UCSD-AML1 (cell line): ENCODE data around the gene SNRPB.
A peak's percentile ranks its signal among the peaks of the same experiment; 100 is the strongest.
"Not testable (repeated sequence)": the region's sequence is repeated elsewhere in the genome, so short reads cannot be mapped to it uniquely, and the experiment has no call there.

Source experiments
- DNase-seq: peaks from one replicate; lab custom pipeline; 2025; ENCODE audit not compliant: unreplicated experiment; lab: John Stamatoyannopoulos, UW

Gene SNRPB

DNA sequence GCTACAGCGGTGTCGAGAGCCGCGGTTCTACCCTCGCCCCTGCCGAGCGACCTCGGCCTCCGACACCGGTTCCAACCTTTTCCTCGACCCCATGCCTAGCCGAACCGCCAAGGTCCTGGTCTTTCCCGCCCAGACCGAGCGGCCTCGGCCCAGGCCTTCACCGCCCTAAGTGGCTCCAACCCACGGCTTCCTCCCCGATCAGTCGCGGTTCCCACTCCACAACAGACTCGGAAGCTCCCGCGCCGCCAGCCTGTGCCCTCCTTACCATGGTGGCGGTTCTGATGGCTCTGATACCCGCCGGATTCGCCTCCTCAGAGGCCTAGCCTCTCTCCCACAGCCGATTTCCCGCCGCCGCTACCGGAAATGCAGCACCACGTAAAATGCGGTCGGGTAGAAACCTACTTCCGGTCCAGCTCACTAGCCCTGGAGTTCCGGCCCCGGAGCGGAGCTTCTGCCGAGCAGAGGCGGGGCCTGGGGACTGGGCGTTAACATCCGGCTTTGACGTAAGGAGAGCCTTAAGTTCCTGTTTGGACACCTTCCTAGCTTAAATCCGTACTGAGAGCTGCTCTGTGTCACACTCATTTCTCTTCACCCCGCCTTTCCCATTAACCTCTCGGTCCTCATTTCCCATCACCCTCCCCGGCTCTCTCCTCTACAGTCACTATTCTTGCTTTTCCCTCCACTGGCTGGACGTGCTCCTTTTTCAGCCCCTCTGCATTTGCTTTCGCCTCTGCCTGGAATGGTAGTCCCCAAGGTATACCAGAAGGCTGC, at the start of gene SNRPB:
TSS of gene SNRPB (minus strand) at position 367 of the 771 bp plus-strand sequence. CDS start at position 268, 99 bp downstream.
- peak; percentile 98 for DNase-seq

DNA sequence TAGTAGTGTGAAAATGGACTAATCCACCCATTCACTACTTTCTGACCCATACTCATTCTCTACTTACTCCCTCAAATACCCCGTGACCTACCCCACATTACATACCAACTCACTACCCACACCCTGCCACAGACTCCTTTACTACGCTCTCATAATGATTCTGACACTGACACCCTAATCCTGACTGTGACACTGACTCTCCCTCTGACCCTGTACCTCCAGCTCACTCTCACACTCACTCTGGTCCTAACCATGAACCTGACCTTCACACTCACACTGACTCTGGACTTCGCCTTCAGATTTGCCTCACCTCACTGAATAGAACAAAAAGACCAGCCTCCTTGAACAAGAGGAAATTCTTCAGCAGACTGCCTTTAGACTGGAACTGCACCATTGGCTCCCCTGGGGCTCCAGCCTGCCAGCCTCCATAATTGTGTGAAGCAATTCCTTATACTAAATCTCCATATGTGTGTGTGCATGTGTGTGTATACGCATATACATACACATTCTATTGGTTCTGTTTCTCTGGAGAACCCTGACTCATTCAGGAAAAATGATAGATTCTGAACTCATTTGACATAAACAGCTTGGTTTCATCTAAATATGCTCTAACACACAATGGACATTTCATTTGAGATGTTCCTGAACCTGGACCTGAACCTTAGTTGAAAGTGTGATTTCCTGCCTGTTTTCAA, 48.7 kb upstream of the SNRPB start:
- no peak for DNase-seq

DNA sequence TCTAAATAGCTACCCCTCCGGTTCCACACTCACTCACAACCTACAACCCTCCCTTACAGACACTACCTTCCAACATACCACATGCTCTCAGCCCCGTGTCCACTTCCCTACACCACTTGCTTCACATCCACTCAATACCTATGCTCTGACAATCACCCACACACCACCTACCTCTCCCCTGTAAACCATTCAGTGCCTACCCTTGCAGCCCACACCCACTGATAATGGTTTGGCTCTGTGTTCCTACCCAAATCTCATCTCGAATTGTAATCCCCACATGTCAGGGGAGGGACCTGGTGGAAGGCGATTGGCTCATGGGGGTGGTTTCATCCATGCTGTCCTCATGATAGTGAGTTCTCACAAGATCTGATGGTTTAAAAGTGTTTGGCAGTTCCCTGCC, 48.0 kb upstream of the SNRPB start:
- DNase-seq, result no peak

DNA sequence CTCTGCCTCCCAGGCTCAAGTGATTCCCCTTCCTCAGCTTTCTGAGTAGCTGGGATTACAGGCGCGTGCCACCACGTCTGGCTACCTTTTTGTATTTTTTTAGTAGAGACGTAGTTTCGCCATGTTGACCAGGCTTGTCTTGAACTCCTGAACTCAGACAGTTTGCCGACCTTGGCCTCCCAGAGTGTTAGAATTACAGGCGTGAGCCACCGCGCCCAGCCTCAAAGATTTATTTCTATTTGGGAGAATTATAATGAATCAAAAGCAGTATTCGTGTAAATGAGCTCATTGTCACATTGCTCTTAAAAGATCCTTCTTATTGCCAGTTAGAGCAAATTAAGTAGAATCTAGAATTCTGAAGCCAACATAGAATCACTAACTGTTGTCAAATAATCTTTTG, 47.5 kb upstream of the SNRPB start:
- DNase-seq, result no peak

DNA sequence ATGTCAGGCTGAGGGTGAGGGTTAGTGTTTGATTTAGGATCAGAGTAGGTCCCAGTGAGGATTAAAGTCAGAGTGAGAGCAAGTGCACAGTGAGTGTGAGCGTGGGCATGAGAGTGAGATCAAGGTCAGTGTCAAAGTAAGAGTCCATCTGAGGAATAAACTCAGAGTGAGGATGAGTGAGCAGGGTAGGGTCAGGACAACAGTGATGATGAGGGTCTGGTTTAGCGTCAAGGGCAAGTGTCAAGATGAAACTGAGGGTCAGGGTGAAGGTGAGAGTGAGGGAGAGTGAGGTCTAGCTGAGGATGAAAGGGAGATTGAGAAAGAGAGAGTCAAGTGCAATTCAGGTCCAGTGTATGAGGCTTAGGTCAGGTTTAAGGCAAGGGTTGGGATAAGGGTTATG, 45.8 kb upstream of the SNRPB start:
- no peak for DNase-seq

DNA sequence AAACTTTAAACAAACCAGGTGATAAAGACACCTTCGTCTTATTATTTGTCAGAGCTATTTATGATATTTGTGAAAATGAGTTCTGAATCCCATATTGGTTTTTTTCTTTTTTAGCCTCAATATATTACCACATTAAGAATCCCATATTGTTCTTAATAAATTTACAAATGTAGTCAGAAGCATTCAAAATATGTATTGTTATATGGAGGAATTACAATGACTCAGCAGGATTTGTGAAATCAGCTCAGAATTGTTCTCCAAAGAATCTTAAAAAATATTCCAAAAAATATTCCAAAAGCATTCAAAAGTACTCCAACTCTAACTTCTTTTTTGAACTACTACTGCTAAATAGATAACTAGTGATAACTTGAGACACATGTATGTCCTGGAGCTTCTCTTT, 44.6 kb upstream of the SNRPB start:
- no peak for DNase-seq

DNA sequence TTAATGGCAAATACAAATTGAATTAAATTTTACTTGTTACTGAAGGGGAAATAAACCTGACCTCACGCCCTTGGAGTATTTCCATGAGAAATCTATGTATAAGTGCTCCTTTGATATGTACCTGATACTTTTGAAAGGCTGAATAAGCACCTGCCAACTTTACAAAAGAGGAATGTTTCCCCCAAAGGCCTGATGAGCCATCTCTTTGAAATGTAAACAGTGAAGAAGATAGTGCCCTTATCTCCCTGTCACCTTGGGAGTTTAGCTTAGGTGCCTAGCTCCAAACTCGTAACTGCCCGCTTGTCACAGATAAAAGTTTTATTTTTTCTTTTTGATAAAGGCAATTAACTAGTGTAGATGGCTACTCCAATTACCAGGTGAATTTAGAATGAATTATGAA, 39.2 kb upstream of the SNRPB start:
- DNase-seq, result no peak

DNA sequence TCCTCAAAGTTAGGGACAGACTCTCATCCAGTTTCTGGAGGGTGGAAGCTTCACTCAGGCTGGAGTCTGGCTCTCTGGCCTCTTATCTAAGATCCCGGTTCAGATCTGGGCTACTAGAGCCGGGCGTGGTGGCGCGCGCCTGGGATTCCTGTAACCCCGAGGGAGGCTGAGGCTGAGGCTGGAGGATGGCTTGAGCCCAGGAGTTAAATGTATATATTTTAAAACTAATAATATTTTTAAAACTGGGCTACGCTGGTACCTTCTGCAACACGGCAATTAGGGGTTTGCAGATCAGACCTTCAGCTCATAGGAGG, 38.8 kb upstream of the SNRPB start:
- no peak for DNase-seq

DNA sequence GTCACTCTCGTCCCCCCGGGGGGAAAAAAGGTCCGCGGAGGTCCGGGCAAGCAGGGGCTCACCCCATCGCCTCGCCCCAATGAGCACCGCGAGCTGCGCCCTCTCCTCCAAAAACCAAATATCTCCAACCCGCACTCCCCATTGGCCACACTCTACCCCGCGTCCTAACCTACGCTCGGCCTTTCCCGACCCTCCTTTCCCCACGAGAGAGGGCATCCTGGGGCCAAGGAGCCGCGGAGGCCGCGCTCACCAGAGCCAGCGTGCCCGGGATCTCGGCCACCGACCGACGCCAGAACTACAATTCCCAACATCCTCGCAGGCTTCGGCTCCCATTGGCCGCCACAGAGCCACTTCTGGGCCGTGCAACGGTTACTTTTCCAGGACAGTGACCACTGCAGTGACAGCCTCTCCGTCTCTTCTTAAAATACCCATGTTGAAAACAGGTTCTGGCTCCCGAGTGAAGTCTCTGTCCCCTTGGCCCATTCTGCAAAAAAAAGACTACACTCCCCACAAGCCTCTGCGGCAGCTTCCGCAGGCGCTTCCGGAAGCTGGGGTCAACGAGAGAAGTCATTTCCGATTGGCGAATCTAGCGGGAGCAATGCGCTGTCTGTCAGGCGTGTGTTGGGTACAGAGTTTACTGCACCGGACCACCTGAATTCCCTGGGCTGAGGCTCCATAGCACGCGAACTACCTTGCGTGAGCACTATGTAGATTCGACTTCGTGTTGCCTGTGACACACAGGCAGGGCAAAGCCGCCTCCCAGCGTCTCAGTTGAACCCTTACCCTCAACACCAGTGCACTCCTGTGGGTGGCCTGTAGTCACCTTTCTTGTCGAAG, 38.3 kb upstream of the SNRPB start, which contains the start of gene ZNF343:
TSS of gene ZNF343 (minus strand) at position 285 of the 837 bp plus-strand sequence. CDS start 15,020 bp downstream, outside the sequence.
- DNase-seq, result peak; percentile 86

DNA sequence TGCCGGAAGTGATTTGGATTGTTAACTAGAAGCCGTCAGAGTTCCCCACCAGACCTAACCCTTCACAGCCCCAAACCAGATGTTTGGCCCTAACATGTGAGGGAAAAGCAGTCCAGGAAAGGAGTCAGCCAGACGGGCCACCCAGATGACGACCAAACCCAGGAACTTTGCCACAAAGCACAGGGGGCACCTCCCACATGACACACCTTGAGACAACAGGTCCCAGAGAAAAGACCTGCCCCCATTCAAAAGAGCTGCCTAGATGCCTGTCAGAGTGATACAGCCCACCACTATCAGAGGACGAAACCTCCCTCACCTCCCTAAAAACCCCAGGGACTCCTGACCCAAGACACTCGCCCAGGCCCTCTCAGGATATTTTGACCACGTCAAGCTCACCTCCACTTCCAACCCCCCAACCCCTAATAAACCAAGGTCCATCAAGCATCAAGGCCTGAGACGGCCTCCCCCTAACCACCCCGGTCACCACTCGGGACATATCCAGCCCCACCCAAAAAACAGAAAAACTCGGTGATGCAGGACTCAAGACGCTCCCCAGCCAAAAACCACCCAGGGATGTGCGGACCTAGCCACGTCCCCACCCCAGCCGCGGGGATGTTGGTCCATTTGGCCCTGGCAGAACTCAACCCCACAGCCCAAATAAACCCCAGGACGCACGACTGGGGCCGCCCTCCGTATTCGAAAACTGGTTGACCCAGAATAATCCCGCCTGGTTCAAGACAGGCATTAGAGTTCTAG, 37.5 kb upstream of the SNRPB start:
- DNase-seq, result no peak

DNA sequence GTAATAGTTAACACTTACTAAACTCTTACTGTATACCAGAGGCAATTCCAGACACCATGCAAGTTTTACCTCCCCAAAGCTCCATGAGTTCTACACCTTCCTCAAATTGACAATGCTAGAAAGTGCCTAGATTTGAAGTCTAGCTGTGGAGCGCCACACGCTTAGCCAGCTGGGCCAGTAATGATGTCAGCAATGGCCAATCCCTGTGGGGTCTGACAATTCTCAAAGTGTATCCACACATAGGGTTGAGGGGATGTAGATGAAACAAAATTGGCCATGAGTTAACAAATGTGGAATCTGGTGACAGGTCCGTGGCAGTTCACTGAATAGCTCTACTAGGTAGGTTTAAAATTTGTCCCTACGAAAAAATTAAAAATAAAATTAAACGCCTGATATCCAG, 36.9 kb upstream of the SNRPB start:
- no peak for DNase-seq

DNA sequence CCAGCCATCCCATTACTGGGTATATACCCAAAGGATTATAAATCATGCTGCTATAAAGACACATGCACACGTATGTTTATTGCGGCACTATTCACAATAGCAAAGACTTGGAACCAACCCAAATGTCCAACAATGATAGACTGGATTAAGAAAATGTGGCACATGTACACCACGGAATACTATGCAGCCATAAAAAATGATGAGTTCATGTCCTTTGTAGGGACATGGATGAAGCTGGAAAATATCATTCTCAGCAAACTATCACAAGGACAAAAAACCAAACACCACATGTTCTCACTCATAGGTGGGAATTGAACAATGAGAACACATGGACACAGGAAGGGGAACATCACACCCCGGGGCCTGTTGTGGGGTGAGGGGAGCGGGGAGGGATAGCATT, 35.8 kb upstream of the SNRPB start:
- DNase-seq, result not testable (repeated sequence)

DNA sequence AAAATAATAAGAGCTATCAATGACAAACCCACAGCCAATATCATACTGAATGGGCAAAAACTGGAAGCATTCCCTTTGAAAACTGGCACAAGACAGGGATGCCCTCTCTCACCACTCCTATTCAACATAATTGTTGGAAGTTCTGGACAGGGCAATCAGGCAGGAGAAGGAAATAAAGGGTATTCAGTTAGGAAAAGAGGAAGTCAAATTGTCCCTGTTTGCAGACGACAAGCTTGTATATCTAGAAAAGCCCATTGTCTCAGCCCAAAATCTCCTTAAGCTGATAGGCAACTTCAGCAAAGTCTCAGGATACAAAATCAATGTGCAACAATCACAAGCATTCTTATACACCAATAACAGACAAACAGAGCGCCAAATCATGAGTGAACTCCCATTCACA, 34.2 kb upstream of the SNRPB start:
- DNase-seq, result not testable (repeated sequence)

DNA sequence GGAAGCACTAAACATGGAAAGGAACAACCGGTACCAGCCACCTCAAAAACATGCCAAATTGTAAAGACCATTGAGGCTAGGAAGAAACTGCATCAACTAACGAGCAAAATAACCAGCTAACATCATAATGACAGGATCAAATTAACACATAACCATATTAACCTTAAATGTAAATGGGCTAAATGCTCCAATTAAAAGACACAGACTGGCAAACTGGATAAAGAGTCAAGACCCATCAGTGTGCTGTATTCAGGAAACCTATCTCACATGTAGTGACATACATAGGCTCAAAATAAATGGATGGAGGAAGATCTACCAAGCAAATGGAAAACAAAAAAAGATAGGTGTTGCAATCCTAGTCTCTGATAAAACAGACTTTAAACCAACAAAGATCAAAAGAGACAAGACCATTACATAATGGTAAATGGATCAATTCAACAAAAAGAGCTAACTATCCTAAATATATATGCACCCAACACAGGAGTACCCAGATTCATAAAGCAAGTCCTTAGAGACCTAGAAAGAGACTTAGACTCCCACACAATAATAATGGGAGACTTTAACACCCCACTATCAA, 32.3 kb upstream of the SNRPB start:
- DNase-seq, result not testable (repeated sequence)

DNA sequence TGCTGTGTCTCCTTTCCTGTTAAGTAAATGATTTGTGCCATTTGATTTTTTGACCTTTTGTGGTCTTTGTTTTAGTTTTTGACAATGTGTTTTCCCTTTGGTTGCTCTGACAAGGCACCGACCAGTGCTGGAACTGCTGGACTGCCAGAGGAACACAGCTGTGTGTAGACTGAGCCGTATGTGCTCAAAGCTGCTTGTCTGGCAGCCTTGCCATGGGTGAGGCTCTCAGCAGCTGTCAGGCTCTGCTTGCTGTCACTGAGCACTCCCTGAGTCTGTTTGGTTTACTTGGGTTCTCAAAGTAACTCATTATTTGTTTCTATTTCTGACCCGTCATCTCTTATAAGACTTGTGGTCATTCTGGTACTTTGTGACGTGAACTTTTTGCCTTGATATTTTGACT, 15.1 kb upstream of the SNRPB start:
- no peak for DNase-seq

DNA sequence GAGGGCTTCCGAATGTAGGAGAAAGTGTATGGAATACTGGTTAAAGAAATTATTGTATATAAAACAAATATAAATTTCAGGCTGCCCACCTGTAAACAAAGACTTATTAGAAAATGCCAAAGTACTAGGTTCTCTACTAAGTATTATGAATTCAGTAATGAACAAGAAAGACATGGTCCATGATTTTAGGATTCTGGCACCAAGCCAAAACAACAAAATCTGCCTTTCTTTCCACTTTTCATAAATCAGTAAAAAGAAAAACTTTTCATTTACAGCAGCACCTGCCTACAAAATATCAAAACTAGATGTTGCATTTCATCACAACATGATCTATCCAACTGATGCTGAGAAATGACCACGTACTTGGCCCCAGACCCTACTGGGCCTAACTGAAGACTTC, 14.5 kb upstream of the SNRPB start:
- no peak for DNase-seq

DNA sequence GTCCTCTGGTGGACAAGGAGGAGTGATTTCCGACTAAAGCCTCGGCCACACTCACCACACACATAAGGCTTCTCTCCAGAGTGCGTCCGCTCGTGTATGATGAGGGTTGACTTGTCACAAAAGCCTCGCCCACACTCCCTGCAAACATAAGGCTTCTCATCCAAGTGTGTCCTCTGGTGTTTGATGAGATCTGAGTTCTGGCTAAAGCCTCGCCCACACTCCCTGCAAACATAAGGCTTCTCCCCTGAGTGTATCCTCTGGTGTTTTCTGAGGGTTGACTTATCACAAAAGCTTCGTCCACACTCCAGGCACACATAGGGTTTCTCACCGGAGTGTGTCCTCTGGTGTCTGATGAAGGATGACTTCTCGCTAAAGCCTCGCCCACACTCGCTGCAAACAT, 12.9 kb upstream of the SNRPB start:
- no peak for DNase-seq

DNA sequence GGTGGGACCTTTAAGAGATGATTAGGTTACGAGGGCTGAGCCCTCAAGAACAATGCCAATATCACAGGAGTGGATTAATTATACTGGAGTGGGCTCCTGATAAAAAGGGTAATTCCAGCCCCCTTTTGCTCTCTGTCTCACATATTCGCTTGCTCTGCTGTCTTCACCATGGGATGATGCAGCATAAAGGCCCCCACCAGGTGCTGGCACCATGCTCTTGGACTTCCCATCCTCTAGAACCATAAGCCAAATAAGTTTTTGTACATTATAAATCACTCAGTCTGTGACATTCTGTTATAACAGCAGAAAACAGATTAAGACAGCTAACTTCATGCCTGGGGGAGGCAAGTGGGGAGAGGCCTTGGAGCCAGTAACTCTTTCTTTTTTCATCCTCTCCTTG, 9.8 kb upstream of the SNRPB start:
- DNase-seq, result no peak

DNA sequence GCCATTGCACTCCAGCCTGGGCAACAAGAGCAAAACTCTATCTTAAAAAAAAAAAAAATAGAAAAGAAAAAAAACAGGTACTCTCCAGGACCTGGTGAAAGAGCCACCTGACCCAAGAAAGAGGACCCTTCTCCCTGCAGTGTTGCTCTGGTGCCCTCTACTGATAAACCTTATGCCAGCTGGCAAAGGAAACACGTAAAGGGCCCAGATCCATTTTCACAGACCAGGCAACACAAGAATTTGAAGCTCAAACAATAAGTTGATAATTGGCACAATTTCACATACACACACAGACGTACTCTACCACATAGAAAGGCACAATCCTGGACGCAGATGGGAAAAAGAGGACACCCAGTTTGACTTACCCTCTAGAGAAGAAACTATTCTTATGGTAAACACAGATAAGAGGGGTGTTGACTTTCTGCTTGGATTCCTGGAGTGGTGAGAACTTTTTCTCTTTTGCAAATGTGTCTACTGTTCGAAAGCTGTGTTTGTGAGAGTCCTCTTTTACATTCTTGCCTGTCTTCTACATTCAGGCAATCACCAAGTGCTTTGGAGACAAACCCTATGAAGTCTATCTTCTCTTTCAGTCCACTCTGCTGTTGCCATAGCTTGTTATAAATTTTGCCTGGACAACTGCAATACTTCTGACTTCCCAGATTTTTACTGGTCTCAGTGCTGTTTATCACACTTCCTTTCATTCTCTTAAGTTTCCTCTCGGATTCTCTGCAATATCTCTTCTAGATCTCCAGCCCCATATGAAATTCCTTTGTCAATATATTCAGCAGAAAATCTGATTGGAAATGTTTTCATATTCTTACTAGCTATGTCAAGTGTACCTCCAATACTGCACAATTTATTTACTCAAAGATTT, 6.4 kb upstream of the SNRPB start:
- DNase-seq, result no peak
